Posterior vena cava (tissue), 2 donors: ENCODE measurements around the gene TENM4. TPM values are rescaled to one million over a fixed set of nuclear protein-coding genes. Genes with fewer than 3 reads are reported as not detected.
A peak's percentile ranks its signal among the peaks of the same experiment; 100 is the strongest.

Experiments
- DNase-seq: peaks from one replicate; pipeline ENCODE4 v3.0.0-alpha.2; 2020; ENCODE audit warnings: low spot score
- intact Hi-C, 2 donors: fragments of 100-400 bp; cut with DNase I; formaldehyde crosslinking; loops; one replicate each; pipeline versions ENCODE4 v1.14.1 to v1.14.2; 2022 to 2023
- total RNA-seq, 2 donors: library from RNA; stranded (reverse); fragmentation: NEBNext Ultra II Directional; extraction: Animal tissue kit (Norgen Biotek cat#: 25700); gene quantifications; one replicate each; pipeline ENCODE4 v1.2.1, GENCODE V29; 2021
- donor health status: DM: yes; HTN: yes; CAD: no.
- donor health status: DM: yes; HTN: yes; CAD: no.

Gene TENM4
- total RNA-seq, 2 donors from 2014 or later, result 5.6 to 7.4 TPM

DNA sequence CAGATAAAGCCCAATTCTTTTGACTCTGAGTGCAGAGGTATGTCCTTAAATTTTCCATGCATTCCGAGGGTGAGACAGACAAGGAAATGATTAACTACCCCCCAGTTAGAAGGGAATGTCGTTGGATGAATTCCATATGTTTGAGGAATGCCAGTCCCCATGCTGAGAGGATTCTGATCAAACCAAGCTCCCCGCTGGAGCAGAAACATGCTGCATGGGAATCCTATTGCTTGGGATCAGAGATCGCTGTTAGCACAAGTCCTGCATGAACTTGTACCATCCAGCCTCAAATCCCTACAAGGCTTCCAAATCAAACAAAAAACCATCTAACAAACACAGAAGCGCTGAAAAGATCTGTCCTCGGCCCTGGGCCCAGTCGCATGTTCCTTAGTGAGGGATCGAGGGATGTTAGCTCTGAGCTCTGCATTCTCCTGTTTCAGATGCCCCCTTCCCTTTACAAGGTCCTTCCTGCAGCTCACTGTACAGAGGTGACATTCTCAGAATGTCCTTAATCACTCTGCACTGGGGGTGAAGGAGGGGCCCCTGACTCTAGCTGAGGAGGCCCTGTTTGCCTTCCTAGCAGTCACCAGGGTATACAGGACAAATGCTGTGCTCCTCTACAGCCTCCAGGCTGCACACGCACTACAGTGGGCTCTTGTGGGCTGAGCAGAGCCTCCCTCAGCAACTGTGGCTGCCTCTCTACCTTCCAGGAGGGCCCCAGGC is 353.4 kb downstream of the TENM4 start:
- intact Hi-C loops, result no loop called here
- DNase-seq, result no peak

GRCh38 chr11:79086056-79086455 is 354.8 kb downstream of the TENM4 start:
- DNase-seq, result no peak
- intact Hi-C loops, result no loop called here

- intact Hi-C loops, result no loop called here
Observed at GRCh38 chr11:79084382-79084781, 356.4 kb downstream of the TENM4 start.

DNA sequence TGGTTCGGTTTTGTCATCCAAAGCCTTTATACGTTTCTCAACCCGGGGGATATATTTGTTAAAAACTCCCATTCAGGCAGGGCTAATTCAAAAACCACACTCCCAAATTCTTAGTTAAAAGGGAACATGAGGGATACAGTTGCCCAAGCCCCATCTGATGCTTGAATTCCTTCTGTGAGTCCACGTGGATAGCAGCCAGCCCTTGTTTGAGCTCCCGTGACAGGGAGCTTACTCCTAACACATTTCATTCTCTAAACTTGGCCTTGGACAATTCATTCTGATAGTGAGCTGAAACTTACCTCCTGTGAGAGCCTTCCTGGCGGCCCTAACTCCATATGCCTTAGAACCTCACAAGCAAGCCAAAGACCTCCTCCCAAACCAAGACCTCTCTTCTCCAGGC is 357.5 kb downstream of the TENM4 start:
- intact Hi-C loops, result no loop called here
- DNase-seq, result no peak

More at GRCh38 chr11:79084382-79084781, 356.4 kb downstream of the TENM4 start:
- DNase-seq, result no peak

DNA sequence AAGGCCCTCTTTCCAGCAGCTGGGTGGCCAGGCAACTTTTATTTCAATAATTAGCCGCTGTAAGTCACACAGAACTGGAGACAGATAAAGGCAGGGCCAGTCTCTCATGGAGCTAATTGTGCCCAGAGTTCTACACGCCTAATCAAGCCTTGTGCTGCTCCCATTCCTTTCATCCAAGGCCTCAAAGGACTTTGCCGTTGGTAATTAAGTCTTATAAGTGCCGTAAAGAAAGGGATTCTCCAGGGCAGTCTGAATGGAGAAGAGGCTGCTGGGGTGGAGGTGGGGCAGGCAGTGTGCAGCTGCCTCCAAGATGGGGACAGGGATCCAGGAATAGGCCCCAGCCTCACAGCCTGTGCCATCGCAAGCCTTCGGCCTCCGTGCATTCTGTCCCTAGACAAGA is 357.9 kb downstream of the TENM4 start:
- intact Hi-C loops, result no loop called here
- no peak for DNase-seq

DNA sequence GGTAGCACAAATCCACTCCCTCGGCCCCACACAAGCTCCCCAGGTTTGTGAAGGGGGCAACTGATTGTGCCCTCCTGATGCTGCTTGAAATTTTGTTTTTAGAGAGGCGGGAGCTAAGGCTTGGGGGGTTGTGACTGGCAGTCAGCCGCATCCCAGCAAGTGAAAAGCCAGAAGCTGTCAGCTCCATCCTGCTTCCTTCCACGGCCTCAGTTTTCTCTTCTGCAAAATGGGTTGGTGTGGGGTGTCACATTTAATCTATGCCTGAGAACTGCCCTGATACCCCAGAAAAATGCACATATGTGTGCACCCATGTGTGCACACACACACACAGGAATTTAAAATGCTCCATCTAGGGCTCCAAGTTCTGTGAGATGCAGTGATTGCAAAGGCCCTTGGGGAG is 358.6 kb downstream of the TENM4 start:
- intact Hi-C loops, result no loop called here
- no peak for DNase-seq

GRCh38 chr11:79081471-79082031 is 359.3 kb downstream of the TENM4 start:
- no peak for DNase-seq
- intact Hi-C loops, result no loop called here

GRCh38 chr11:79080551-79080950 is 360.3 kb downstream of the TENM4 start:
- no peak for DNase-seq
- intact Hi-C loops, result no loop called here

GRCh38 chr11:79078999-79079398 is 361.8 kb downstream of the TENM4 start:
- DNase-seq, result no peak
- intact Hi-C loops, result no loop called here

DNA sequence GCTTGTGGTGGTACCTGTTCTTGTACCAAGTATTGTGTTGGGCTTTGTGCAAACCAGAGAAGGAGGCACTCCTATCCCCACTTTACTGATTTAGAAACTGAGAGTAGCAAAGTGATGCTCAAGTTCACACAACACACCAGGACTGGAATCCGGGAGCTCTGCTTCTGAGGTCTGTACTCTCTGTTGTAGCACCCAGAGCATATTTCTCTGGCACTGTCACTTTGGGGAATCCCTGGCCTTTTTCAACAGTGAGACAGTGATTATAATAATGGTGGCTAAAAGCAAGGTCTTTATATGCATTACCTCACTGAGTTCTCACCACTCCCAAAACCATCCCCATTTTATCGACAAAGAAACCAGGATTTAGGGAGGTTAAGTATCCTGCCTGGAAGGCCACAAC is 362.4 kb downstream of the TENM4 start:
- intact Hi-C loops, result no loop called here
- DNase-seq, result no peak

DNA sequence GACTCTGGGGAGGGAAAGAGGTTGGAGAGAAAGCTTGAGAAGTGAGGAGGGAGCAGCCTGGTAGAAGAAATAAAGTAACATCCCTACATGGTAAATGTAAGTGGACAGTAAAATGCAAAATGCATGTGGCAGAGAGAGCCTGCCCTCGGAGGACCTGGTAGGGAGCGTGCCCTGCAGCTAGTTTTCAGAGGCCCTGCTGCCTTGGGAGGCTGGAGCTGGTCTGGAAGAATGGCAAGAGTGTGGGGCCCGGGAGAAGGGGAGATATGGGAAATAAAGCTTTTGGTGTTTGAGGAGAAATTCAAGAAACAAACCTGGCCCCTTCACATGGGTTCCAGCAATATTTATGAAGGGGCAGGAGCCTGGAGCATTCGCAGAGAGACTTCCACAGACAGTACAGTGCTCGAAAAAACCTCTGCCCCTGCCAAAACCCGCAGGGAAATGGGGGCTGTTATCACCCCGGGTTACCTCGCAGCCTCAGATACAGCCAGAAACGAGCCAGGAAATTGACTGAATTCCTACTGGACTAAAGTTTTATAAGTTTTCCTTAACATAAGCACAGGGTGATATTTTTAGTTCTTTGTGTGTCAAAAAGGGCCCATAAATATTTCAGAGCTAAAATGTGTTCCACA is 363.0 kb downstream of the TENM4 start:
- intact Hi-C loops, result no loop called here

GRCh38 chr11:79076526-79077115 is 364.2 kb downstream of the TENM4 start:
- intact Hi-C loops, result no loop called here
- DNase-seq, result no peak

More for the DNA sequence above, 363.0 kb downstream of the TENM4 start:
- DNase-seq, result no peak

DNA sequence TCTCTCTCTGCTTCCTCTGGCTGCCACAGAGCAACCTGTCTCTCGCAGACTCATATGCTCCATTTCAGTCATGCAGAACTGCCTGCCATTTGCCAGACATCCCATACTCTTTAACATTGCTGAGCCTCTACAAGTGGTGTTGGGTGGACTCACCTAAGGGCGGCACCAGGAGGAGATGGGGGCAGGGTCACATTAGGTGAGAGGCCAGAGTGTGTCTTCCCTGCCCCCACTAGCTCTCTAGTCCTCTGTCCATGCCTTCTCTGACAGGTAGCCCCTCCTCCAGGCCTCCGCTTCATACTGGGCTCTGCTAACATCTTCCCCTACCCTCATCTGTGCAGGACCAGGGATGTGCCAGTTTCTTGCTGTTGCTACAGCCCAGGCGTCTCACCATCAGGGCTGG is 366.3 kb downstream of the TENM4 start:
- intact Hi-C loops, result no loop called here
- DNase-seq, result no peak

GRCh38 chr11:79071190-79071589 is 369.6 kb downstream of the TENM4 start:
- DNase-seq, result no peak
- intact Hi-C loops, result no loop called here

DNA sequence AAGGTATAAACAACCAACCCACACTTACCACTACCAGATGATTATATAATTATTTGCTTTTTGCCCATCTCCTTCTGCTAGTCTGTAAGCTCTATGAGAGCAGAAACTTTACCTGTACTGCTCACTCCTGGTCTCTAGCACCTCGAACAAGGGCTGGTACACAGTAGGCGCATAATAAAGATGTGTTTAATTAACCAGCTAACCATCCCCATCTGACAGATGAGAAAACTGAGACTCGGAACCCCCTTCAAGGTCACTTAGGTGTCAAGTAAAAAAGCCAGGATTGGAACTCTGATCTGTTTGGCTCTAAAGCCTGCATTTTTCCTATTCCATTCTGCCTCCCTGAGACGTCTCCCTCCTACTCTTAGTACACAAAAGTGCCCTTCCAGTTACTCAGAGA is 370.3 kb downstream of the TENM4 start:
- DNase-seq, result no peak
- intact Hi-C loops, result no loop called here

DNA sequence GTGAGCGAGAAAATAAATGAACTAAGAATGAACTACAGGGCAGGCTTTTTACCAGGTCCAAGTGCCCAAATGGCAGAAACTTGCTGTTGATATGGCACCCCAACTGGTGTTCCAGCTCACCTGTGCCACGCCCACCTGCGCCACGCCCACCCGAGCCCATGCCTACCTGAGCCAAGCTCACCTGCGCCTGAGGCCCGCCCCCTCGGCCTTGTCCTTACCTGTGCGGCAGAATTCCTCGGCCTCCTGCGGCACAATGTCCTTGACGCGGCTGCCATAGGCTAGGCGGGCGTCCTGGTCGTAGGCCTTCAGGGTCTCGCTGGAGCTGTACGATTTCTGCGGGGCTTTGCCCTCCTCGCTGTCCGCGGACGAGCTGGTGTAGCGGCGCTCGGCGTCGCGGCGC is 371.3 kb downstream of the TENM4 start:
- intact Hi-C loops, result loop anchor here in 1 of 2 donors (5.0 kb wide), 1 partner anchor 422 kb away; no protein-coding TSS in a partner anchor
- no peak for DNase-seq

DNA sequence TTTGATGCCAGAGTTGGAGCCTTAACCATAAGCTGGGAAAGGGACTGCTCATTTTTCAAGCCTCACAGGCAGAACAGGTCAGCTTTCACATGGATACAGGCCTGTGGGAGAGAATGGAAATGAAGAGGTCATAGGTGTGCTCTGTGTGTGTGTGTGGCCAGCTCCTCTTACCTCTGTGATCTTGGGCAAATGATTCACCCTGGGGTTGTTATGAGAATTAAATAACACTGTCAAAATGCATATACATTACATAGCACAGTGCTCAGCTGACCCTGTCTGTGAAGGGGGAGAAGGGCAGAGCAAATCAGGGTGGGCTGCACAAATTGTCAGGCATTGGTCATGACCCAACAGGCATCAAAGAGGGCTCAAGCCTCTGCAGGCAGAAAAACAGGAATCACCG is 372.5 kb downstream of the TENM4 start:
- DNase-seq, result no peak
- intact Hi-C loops, result loop anchor here in 1 of 2 donors (5.0 kb wide), 1 partner anchor 421 kb away; no protein-coding TSS in a partner anchor

- intact Hi-C loops, result loop anchor here in 1 of 2 donors (5.0 kb wide), 1 partner anchor 420 kb away; no protein-coding TSS in a partner anchor
- DNase-seq, result no peak
Observed at GRCh38 chr11:79067352-79067679, 373.5 kb downstream of the TENM4 start.

DNA sequence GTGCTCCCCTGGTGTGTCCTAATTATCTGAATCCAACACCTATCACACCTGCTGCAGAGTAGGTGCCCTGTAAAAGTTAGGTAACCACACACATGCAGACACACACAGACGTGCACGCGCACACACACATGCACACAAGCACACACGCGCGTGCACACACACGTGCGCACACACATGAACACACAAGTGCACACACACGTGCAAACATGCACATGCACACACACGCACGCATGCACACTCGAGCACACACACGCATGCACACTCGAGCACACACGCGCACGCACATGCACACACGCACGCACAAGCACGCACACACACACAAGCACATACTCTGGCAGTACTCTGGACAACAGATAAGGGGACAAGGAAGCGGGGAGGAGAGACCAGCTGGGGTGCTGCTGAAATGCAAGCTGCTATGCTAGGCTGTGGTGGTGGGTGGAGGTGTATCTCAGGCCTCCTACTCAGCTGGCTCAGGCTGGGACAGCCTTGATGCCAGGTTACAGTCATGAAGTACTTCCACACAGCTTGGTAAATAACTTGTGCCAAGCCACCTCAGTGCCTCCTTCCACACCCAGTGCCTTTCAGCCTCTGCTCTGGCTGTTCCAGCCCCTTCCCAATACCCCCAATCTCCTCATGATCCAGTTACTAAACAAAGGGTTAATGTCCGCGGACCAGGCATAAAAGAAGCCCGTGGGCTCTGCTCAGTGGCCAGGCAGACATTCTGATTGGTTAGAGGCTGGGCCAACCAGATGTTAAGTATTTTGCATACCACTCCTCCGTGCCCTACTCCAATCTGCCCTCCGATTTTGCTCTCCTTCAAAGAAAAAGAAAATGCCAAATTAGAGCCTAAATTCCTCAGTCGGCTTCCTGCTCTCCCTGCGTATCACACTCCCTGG is 374.1 kb downstream of the TENM4 start:
- intact Hi-C loops, result loop anchor here in 1 of 2 donors (5.0 kb wide), 1 partner anchor 419 kb away; no protein-coding TSS in a partner anchor
- peak; percentile 66 for DNase-seq
